Measurements from ENCODE around the gene TMEM9.

- no peak for TF ChIP-seq EZH2 (IDR thresholded peaks at IDR 0.05; ENCODE audit: borderline replicate concordance, low read depth, low read length, poor library complexity, severe bottlenecking)
- TF ChIP-seq CTCF (conservative IDR thresholded peaks at IDR 0.05; ENCODE audit: low read depth, low read length) = no peak
Observed at GRCh38 chr1:201137024-201137392, 17.3 kb downstream of the TMEM9 start.

All from A673 (cell line).